Activated naive CD4-positive, alpha-beta T cell treated with anti-CD3 and anti-CD28 coated beads for 36 hours (primary cell): ENCODE measurements around the gene MRPS15. TPM values are rescaled to one million over a fixed set of nuclear protein-coding genes. Genes with fewer than 3 reads are reported as not detected.

Experiments used
- CTCF ChIA-PET: fragments of 350-600 bp; sonication (Branson Sonifier 250); formaldehyde crosslinking; loops from one replicate; lab custom pipeline; 2021; ENCODE audit warnings: antibody characterized with exemption; lab: Charles Lee
- DNase-seq: peaks from one replicate; pipeline ENCODE4 v3.0.0-alpha.2; 2020
- H3K27ac Mint-ChIP-seq: one replicate; pipeline ENCODE4 v1.8.0; 2021; ENCODE audit warnings: mild to moderate bottlenecking, mixed read lengths
- H3K27me3 Mint-ChIP-seq: one replicate; pipeline ENCODE4 v1.8.0; 2021; ENCODE audit warnings: low read depth, mixed read lengths
- H3K36me3 Mint-ChIP-seq: one replicate; pipeline ENCODE4 v1.8.0; 2021; ENCODE audit warnings: low read depth, mixed read lengths
- H3K4me1 Mint-ChIP-seq: one replicate; pipeline ENCODE4 v1.8.0; 2021; ENCODE audit warnings: low read depth, mixed read lengths
- H3K4me3 Mint-ChIP-seq: one replicate; pipeline ENCODE4 v1.8.0; 2021; ENCODE audit warnings: mild to moderate bottlenecking, moderate library complexity, mixed read lengths
- H3K9me3 Mint-ChIP-seq: one replicate; pipeline ENCODE4 v1.8.0; 2021; ENCODE audit warnings: mixed read lengths
- intact Hi-C: fragments of 100-400 bp; cut with micrococcal nuclease; formaldehyde crosslinking; loops from one replicate; pipeline ENCODE4 v1.15.1; 2023
- total RNA-seq, 2 experiments: library from RNA; stranded (reverse); gene quantifications; one replicate each; pipeline ENCODE4 v1.2.3, GENCODE V29; 2021

MRPS15 gene
- total RNA-seq, 2 experiments from 2014 or later, result 122 to 141 TPM

GRCh38 chr1:36438715-36439114, 25.5 kb downstream of the MRPS15 start:
- CTCF ChIA-PET, result no interaction called here
- no peak for DNase-seq
- H3K9me3 Mint-ChIP-seq, result no peaks in the 10 kb centered on the region
- H3K4me3 Mint-ChIP-seq, result no peak overlapping the region
- H3K27ac Mint-ChIP-seq, result no peak overlapping the region
- no peaks in the 10 kb centered on the region for H3K36me3 Mint-ChIP-seq
- intact Hi-C loops, result no loop called here
- H3K4me1 Mint-ChIP-seq, result no peaks in the 10 kb centered on the region
- H3K27me3 Mint-ChIP-seq, result no peaks in the 10 kb centered on the region

DNA sequence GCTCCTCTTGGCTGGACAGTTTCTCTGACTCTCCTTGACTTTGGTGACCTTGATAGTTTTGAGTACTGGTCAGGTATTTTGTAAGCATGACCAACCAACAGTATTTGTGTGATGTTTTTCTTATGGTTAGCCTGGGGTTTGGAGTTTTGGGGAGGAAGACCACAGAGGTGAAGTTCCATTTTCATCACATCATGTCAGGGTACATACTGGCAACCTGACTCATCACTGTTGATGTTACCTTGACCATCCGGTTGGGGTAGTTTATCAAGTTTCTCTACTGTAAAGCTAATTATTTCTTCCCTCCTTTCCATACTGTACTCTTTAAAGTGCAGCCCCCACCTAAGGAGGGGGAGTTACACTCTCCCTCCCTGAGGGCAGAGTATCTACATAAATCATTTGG, 27.4 kb downstream of the MRPS15 start:
- CTCF ChIA-PET, result no interaction called here
- H3K4me1 Mint-ChIP-seq, result no peaks in the 10 kb centered on the region
- intact Hi-C loops, result no loop called here
- H3K27ac Mint-ChIP-seq, result no peak overlapping the region
- no peaks in the 10 kb centered on the region for H3K36me3 Mint-ChIP-seq
- no peak for DNase-seq
- H3K27me3 Mint-ChIP-seq, result no peaks in the 10 kb centered on the region
- no peaks in the 10 kb centered on the region for H3K9me3 Mint-ChIP-seq
- no peak overlapping the region for H3K4me3 Mint-ChIP-seq

DNA sequence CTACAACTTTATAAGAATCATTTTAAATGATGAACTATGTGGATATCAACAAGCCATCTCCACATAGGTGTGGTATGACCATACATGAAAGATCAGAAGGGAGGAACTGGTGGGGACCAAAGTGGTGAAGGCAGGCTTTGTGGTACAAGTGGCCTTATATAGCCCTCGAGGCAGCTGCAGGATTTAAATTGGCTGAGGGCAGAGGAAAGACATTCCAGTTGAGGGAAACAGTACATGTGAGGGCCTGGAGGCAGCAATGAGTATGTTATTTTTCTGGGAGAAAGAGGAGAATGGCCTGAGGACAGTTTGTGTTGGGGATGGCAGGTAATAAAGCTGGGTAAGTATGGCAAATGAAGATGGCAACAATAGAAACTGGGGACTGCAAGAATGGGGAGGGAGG, 31.1 kb downstream of the MRPS15 start:
- CTCF ChIA-PET, result interaction anchor here (1.0 to 1.2 kb wide), 2 partner anchors 9 to 283 kb away, joined by 3 to 7 read pairs; partner anchors contain the start of gene TRAPPC3
- Mint-ChIP-seq H3K9me3 (no peaks in the 10 kb centered on the region), H3K27ac (no peak overlapping the region), H3K27me3 (no peaks in the 10 kb centered on the region), H3K36me3 (no peaks in the 10 kb centered on the region), H3K4me1 (no peaks in the 10 kb centered on the region), H3K4me3 (no peak overlapping the region)
- intact Hi-C loops, result no loop called here
- DNase-seq, result no peak

- H3K36me3 Mint-ChIP-seq, result no peaks in the 10 kb centered on the region
- no peak overlapping the region for H3K27ac Mint-ChIP-seq
- DNase-seq, result no peak
- CTCF ChIA-PET, result interaction anchor here (1.2 kb wide), 1 partner anchor 283 kb away, joined by 3 read pairs; the partner anchor contains the start of gene TRAPPC3
- no peaks in the 10 kb centered on the region for H3K9me3 Mint-ChIP-seq
- H3K27me3 Mint-ChIP-seq, result no peaks in the 10 kb centered on the region
- intact Hi-C loops, result no loop called here
- H3K4me3 Mint-ChIP-seq, result no peak overlapping the region
- H3K4me1 Mint-ChIP-seq, result no peaks in the 10 kb centered on the region
Observed at GRCh38 chr1:36432616-36433015, 31.6 kb downstream of the MRPS15 start.

DNA sequence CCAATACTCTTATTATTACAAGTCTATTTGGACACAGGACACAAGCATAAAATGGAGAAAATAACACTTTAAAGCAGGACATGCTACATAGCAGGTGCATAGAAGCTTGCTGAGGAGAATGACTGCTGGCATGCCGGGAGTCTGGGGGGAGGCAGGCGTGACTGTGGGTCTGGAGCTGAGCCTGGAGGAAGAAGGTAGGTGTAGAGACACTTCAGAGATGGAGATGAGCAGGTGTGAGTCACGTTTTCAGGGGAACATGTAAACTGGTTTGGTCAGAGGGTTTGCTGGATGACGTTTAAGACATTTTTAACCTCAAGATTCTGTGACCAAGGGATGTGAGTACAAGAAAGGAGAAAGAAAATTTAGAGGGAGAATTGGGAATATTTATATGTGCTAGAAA, 38.4 kb downstream of the MRPS15 start:
- intact Hi-C loops, result no loop called here
- Mint-ChIP-seq H3K4me1 (peaks cover 9% of the 10 kb centered on the region), H3K9me3 (no peaks in the 10 kb centered on the region), H3K36me3 (no peaks in the 10 kb centered on the region), H3K4me3 (no peak overlapping the region), H3K27me3 (no peaks in the 10 kb centered on the region), H3K27ac (no peak overlapping the region)
- no peak for DNase-seq
- CTCF ChIA-PET, result no interaction called here

- DNase-seq, result no peak
- CTCF ChIA-PET, result interaction anchor here (0.6 to 4.4 kb wide), 15 partner anchors 9 to 322 kb away, joined by 3 to 47 read pairs (median 4); partner anchors contain the start of gene LSM10
- Mint-ChIP-seq H3K4me3 (no peak overlapping the region), H3K27me3 (no peaks in the 10 kb centered on the region), H3K9me3 (no peaks in the 10 kb centered on the region), H3K4me1 (peaks cover 20% of the 10 kb centered on the region), H3K36me3 (no peaks in the 10 kb centered on the region), H3K27ac (peak overlapping the region; percentile 93)
- intact Hi-C loops, result loop anchor here (2.0 kb wide), 1 partner anchor 137 kb away; no protein-coding TSS in a partner anchor
Observed at GRCh38 chr1:36421649-36422048, 42.5 kb downstream of the MRPS15 start.

GRCh38 chr1:36420836-36421317, 43.3 kb downstream of the MRPS15 start:
- Mint-ChIP-seq H3K36me3 (no peaks in the 10 kb centered on the region), H3K27me3 (no peaks in the 10 kb centered on the region), H3K4me3 (peak overlapping the region; percentile 45), H3K4me1 (peaks cover 20% of the 10 kb centered on the region), H3K9me3 (no peaks in the 10 kb centered on the region), H3K27ac (peak overlapping the region; percentile 93)
- intact Hi-C loops, result loop anchor here (1.0 to 2.0 kb wide), 7 partner anchors 24 to 322 kb away; partner anchors contain the start of genes LSM10 and TRAPPC3
- CTCF ChIA-PET, result interaction anchor here (0.8 to 4.4 kb wide), 7 partner anchors 22 to 79 kb away, joined by 3 to 47 read pairs (median 6); no protein-coding TSS in a partner anchor
- peak; percentile 97 for DNase-seq

- Mint-ChIP-seq H3K9me3 (no peaks in the 10 kb centered on the region), H3K36me3 (no peaks in the 10 kb centered on the region), H3K27me3 (no peaks in the 10 kb centered on the region), H3K4me1 (peaks cover 17% of the 10 kb centered on the region), H3K4me3 (peak overlapping the region; percentile 45), H3K27ac (peak overlapping the region; percentile 93)
- CTCF ChIA-PET, result interaction anchor here (0.6 to 3.3 kb wide), 13 partner anchors 12 to 232 kb away, joined by 3 to 33 read pairs (median 5); partner anchors contain the start of gene THRAP3
- no peak for DNase-seq
- intact Hi-C loops, result loop anchor here (1.0 to 2.0 kb wide), 7 partner anchors 23 to 321 kb away; partner anchors contain the start of genes LSM10 and TRAPPC3
Observed at GRCh38 chr1:36420409-36420808, 43.8 kb downstream of the MRPS15 start.

DNA sequence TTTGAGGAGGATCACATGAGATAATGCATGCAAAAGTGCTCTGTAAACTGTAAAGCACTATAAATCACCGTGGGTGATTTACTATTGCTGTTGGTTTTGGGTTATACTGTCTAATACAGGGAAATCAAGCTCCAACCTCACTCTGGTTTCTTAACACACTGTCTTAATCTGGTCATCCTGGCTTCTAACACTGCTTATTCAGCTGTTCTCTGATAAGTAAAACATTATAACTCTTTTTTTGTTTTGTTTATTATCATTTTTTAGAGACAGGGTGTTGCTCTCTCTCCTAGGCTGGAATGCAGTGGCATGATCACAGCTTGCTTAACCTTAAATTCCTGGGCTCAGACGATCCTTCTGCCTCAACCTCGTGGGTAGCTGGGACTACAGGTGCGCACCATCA, 44.6 kb downstream of the MRPS15 start:
- Mint-ChIP-seq H3K27me3 (no peaks in the 10 kb centered on the region), H3K9me3 (no peaks in the 10 kb centered on the region), H3K27ac (no peak overlapping the region), H3K4me3 (no peak overlapping the region), H3K4me1 (peaks cover 17% of the 10 kb centered on the region), H3K36me3 (no peaks in the 10 kb centered on the region)
- CTCF ChIA-PET, result interaction anchor here (0.6 to 3.3 kb wide), 14 partner anchors 11 to 269 kb away, joined by 3 to 33 read pairs (median 5); partner anchors contain the start of gene THRAP3
- intact Hi-C loops, result no loop called here
- no peak for DNase-seq

DNA sequence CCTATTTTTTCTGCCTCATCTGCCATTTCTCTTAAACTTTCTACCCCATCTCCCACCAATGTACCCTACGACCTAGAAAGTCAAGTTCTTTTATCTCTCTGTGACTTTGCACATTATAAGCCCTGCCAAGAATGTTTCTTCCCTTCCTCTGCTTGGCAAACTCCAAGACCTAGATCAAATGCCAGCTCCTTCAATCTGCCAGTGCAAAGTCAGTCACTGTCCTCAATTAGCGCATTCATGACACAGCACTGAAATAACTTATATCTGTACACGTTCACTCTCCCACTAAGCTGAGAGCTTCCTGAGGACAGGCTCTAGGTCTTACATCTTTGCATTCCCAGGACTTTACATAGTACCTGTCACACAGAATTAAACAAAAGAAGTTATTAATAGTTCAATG, 45.0 kb downstream of the MRPS15 start:
- H3K4me1 Mint-ChIP-seq, result peaks cover 17% of the 10 kb centered on the region
- intact Hi-C loops, result no loop called here
- H3K27me3 Mint-ChIP-seq, result no peaks in the 10 kb centered on the region
- no peaks in the 10 kb centered on the region for H3K36me3 Mint-ChIP-seq
- DNase-seq, result no peak
- no peak overlapping the region for H3K27ac Mint-ChIP-seq
- no peak overlapping the region for H3K4me3 Mint-ChIP-seq
- CTCF ChIA-PET, result interaction anchor here (0.6 to 3.3 kb wide), 12 partner anchors 11 to 301 kb away, joined by 3 to 33 read pairs (median 5); no protein-coding TSS in a partner anchor
- no peaks in the 10 kb centered on the region for H3K9me3 Mint-ChIP-seq

DNA sequence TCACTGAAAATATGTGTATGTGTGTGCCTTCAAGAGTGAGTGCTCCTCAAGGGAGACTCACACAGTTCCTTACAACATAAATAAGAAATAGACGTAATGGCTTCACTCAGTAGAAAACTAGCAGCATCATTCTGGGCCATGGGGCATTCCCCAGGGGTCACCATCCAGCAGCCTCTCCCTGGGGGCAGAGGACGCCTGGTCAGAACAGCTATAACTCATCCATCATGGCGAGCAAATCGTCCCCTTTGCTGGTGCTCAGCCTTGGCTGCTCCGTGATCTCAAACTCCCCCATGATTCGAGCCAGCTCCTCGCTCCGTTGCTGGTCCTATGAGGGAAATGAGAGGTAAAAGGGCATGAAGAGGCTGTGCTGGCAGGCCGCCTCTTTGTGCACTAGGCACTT, 46.3 kb downstream of the MRPS15 start:
- CTCF ChIA-PET, result interaction anchor here (3.3 kb wide), 1 partner anchor 75 kb away, joined by 33 read pairs; no protein-coding TSS in a partner anchor
- Mint-ChIP-seq H3K4me3 (no peak overlapping the region), H3K36me3 (no peaks in the 10 kb centered on the region), H3K27ac (no peak overlapping the region), H3K4me1 (peaks cover 17% of the 10 kb centered on the region), H3K9me3 (no peaks in the 10 kb centered on the region), H3K27me3 (no peaks in the 10 kb centered on the region)
- DNase-seq, result no peak
- intact Hi-C loops, result no loop called here

- CTCF ChIA-PET, result interaction anchor here (0.7 to 1.6 kb wide), 2 partner anchors 48 to 73 kb away, joined by 3 to 4 read pairs; no protein-coding TSS in a partner anchor
- no peak overlapping the region for H3K4me3 Mint-ChIP-seq
- no peaks in the 10 kb centered on the region for H3K27me3 Mint-ChIP-seq
- no peaks in the 10 kb centered on the region for H3K9me3 Mint-ChIP-seq
- DNase-seq, result no peak
- no peak overlapping the region for H3K27ac Mint-ChIP-seq
- peaks cover 27% of the 10 kb centered on the region for H3K4me1 Mint-ChIP-seq
- intact Hi-C loops, result no loop called here
- H3K36me3 Mint-ChIP-seq, result no peaks in the 10 kb centered on the region
Observed at GRCh38 chr1:36415661-36416326, 48.4 kb downstream of the MRPS15 start.
